Right lobe of liver (tissue), 6 donors: ENCODE results near the gene ZSCAN9. TPM values are rescaled to one million over a fixed set of nuclear protein-coding genes. Genes with fewer than 3 reads are reported as not detected.

Experiments
- ATAC-seq, 4 donors: fragments of 200-7000 bp; cut with Tn5 transposase; one replicate each; pipeline ENCODE4 v1.9.1; 2020; ENCODE audit warnings: mild to moderate bottlenecking in 4 of 4, moderate library complexity in 4 of 4
- DNase-seq, 3 donors: peaks; one replicate each; pipeline ENCODE4 v3.0.0-alpha.2; 2020
- H3K27ac ChIP-seq, 3 donors: fragments of 200-600 bp; one replicate each; pipeline ENCODE4 v1.8.0; 2022
- H3K27me3 ChIP-seq, 2 donors: fragments of 200-600 bp; one replicate each; pipeline ENCODE4 v1.8.0; 2022
- H3K36me3 ChIP-seq, 4 donors: fragments of 200-600 bp; sonication (generic) in 1 of 4; one replicate each; pipeline versions ENCODE4 v1.5.1 to v1.8.0; 2017 to 2022; ENCODE audit warnings: control low read depth in 1 of 4
- H3K4me1 ChIP-seq, 4 donors: fragments of 200-600 bp; sonication (generic) in 1 of 4; one replicate each; pipeline versions ENCODE4 v1.5.1 to v1.8.0; 2017 to 2022; ENCODE audit warnings: control low read depth in 1 of 4
- H3K4me3 ChIP-seq, 3 donors: fragments of 200-600 bp; one replicate each; pipeline ENCODE4 v1.8.0; 2022
- H3K9me3 ChIP-seq, 4 donors: fragments of 200-600 bp; sonication (generic) in 1 of 4; one replicate each; pipeline versions ENCODE4 v1.5.1 to v1.8.0; 2017 to 2022; ENCODE audit warnings: control low read depth in 1 of 4
- CTCF ChIP-seq, 4 donors: fragments of 200-600 bp in 3 of 4; fragments of 450-650 bp in 1 of 4; IDR thresholded peaks; one replicate each; pipeline versions ENCODE4 v1.5.1 to v1.8.0; 2016 to 2022; ENCODE audit warnings: antibody characterized with exemption in 4 of 4, mild to moderate bottlenecking in 2 of 4
- POLR2A ChIP-seq: fragments of 450-650 bp; IDR thresholded peaks from one replicate; pipeline ENCODE4 v1.6.1; 2017; ENCODE audit warnings: antibody characterized with exemption, mild to moderate bottlenecking
- WGBS: methylation state at CpG from one replicate; pipeline ENCODE4 v1.1.6; 2018; ENCODE audit warnings: low coverage, low lambda C conversion rate; ENCODE audit not compliant: insufficient coverage; ENCODE audit errors: missing lambda C conversion rate; 5-methylcytosine and 5-hydroxymethylcytosine counted together
- intact Hi-C, 2 donors: fragments of 100-400 bp; cut with DNase I; formaldehyde crosslinking; loops; one replicate each; pipeline versions ENCODE4 v1.11.2 to v1.14.1; 2022
- total RNA-seq, 6 experiments: library from RNA; depleted of rRNA in 2 of 6; stranded (reverse); fragments of >200 nt in 2 of 6; fragmentation: NEBNext Ultra II Directional in 3 of 6; extraction: Animal tissue kit (Norgen Biotek cat#: 25700) in 3 of 6; gene quantifications; one replicate each; pipeline versions ENCODE4 v1.1.0 to v1.2.4, GENCODE V29; 2016 to 2023
- donor health status: DM: no; HTN: yes; CAD: no.
- donor health status: DM: no; HTN: no; CAD: no.
- donor health status: DM: no; HTN: no; CAD: no.
- donor health status: DM: no; HTN: yes; CAD: no.
- donor health status: DM: no; HTN: yes; CAD: no.

Gene ZSCAN9
- total RNA-seq, 6 experiments from 2014 or later, result 2.0 to 3.9 (median 3.3) TPM

GRCh38 chr6:28251661-28252008 lies 26.6 kb downstream of the ZSCAN9 start:
- peak; percentile 51 to 57 (median 52) for ATAC-seq
- no peak for TF ChIP-seq CTCF (IDR thresholded peaks at IDR 0.05)
- no peak for TF ChIP-seq POLR2A
- 0% methylated on average over 9 of the region's 25 CpGs for WGBS
- H3K27ac ChIP-seq, result peak overlapping the region in 1 of 3 donors; percentile 24
- intact Hi-C loops, result no loop called here
- peaks cover 0 to 9% (median 2%) of the 10 kb centered on the region in 4 donors for H3K4me1 ChIP-seq
- H3K36me3 ChIP-seq, result peaks cover 0 to 20% (median 0%) of the 10 kb centered on the region in 4 donors
- DNase-seq, result peak in 2 of 3 donors; percentile 32 to 58
- no peaks in the 10 kb centered on the region for H3K27me3 ChIP-seq
- peak overlapping the region; percentile 59 to 95 (median 89) for H3K4me3 ChIP-seq
- H3K9me3 ChIP-seq, result no peaks in the 10 kb centered on the region

- peaks cover 0 to 9% (median 2%) of the 10 kb centered on the region in 4 donors for H3K4me1 ChIP-seq
- peak; percentile 92 to 99 (median 96) for ATAC-seq
- DNase-seq, result peak; percentile 60 to 84 (median 71)
- intact Hi-C loops, result no loop called here
- 11% methylated on average over 14 of the region's 14 CpGs for WGBS
- no peaks in the 10 kb centered on the region for H3K9me3 ChIP-seq
- peak within 1 kb of the TSS in 1 of 3 donors; percentile 24 for H3K27ac ChIP-seq
- H3K36me3 ChIP-seq, result peaks cover 0 to 13% (median 0%) of the 10 kb centered on the region in 4 donors
- H3K27me3 ChIP-seq, result no peaks in the 10 kb centered on the region
- TF ChIP-seq POLR2A, result no peak
- TF ChIP-seq CTCF (IDR thresholded peaks at IDR 0.05), result no peak
- H3K4me3 ChIP-seq, result peak within 1 kb of the TSS; percentile 59 to 95 (median 89)
Observed at GRCh38 chr6:28252009-28252975, 27.2 kb downstream of the ZSCAN9 start, which contains the start of gene ZKSCAN4. Gene ZKSCAN4, minus strand, starts transcription at chr6:28252269. Its CDS starts 289 bp downstream, at chr6:28251980.

GRCh38 chr6:28254121-28254519 lies 29.0 kb downstream of the ZSCAN9 start:
- no peak overlapping the region for H3K27ac ChIP-seq
- intact Hi-C loops, result no loop called here
- H3K9me3 ChIP-seq, result no peaks in the 10 kb centered on the region
- H3K36me3 ChIP-seq, result peaks cover 0 to 1% (median 0%) of the 10 kb centered on the region in 4 donors
- DNase-seq (no peak), ATAC-seq (no peak)
- H3K4me1 ChIP-seq, result peaks cover 0 to 9% (median 2%) of the 10 kb centered on the region in 4 donors
- WGBS, result 60% methylated on average over 1 of the region's 1 CpG
- H3K27me3 ChIP-seq, result no peaks in the 10 kb centered on the region
- no peak overlapping the region for H3K4me3 ChIP-seq
- no peak for TF ChIP-seq POLR2A
- no peak for TF ChIP-seq CTCF (IDR thresholded peaks at IDR 0.05)

- no CpG with 5 or more reads among the region's 1 CpG for WGBS
- TF ChIP-seq POLR2A (no peak), CTCF (IDR thresholded peaks at IDR 0.05) (no peak)
- no peak for DNase-seq
- Histone ChIP-seq H3K4me1 (peaks cover 0 to 3% (median 0%) of the 10 kb centered on the region in 4 donors), H3K9me3 (no peaks in the 10 kb centered on the region), H3K36me3 (no peaks in the 10 kb centered on the region), H3K27me3 (no peaks in the 10 kb centered on the region), H3K4me3 (no peak overlapping the region), H3K27ac (no peak overlapping the region)
- ATAC-seq, result no peak
- intact Hi-C loops, result no loop called here
Observed at GRCh38 chr6:28257042-28257441, 32.0 kb downstream of the ZSCAN9 start.
